Subcutaneous preadipocyte (primary cell): ENCODE results near the gene TNFSF15. TPM values are rescaled to one million over a fixed set of nuclear protein-coding genes. Genes with fewer than 3 reads are reported as not detected.

Source experiments
- total RNA-seq: library from RNA; depleted of rRNA; stranded (reverse); fragments of >200 nt; gene quantifications from 2 replicates; pipeline ENCODE4 v1.2.3, GENCODE V29; 2012

TNFSF15 gene
- under 0.01 and 0.20 TPM in 2 replicates for total RNA-seq

DNA sequence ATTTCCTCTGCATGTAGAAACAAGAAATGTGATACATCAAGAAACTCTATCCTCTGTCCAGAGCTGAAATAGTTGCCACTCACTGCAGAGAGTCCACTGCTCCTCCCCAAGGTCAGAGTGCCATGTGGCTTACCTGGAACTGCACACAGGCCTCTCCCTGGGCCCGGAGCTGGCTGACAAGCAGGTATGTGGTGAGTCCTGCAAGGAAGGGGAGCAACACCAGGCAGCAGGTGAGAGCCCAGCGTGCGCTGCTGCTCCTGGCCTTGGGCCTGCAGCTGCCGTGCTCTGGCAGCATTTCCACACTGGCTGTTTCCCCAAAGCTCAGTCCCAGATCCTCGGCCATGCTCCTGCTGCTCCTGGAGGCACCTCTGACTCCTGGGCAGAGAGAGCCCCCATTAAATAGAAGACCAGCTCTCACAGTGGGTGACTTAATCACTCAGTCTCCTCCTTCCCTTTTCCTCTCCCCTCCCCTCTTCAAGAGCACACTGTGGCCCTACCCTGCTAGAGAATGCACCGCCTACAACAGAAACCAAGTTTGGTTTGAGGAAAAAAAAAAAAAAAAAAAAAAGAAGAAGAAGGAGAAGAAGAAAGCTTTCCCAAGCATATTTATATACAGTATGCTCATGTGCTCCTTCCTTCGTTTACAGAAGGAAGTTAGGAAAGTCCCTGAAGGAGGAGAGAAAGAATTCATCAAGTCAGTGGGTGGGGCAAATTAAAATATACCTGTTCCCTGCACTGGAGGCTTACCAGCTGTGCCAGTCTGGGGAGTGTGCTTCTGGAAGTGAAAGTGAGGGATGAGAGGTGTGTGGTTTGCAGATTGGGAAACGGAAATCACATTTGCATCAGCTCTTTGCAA, at the start of gene TNFSF15:
Gene TNFSF15, minus strand, starts transcription at position 370 of the 856 bp plus-strand sequence. Its CDS starts 27 bp downstream, at position 343.

Other genes starting within 250 kb of the TNFSF15 start
- 46.7 and 74.2 TPM in 2 replicates for gene ATP6V1G1, start 218.3 kb downstream of the TNFSF15 start, total RNA-seq
- 2.6 and 4.7 TPM in 2 replicates for gene TMEM268, start 194.7 kb downstream of the TNFSF15 start, total RNA-seq
- not detected in 2 replicates for gene TEX53, start 148.2 kb downstream of the TNFSF15 start, total RNA-seq
- not detected in 2 replicates for gene TEX48, start 123.8 kb downstream of the TNFSF15 start, total RNA-seq
- gene TNFSF8, start 124.6 kb upstream of the TNFSF15 start, total RNA-seq: not detected in 2 replicates